ENCODE data around the gene DGKB. TPM values are rescaled to one million over a fixed set of nuclear protein-coding genes. Genes with fewer than 3 reads are reported as not detected.

The DGKB gene
- total and polyA plus RNA-seq, 2 experiments from 2014 or later, result 0.28 to 1.7 TPM

- Histone ChIP-seq H3K9me2 (replicated peaks; ENCODE audit: insufficient read depth) (no peaks in the 10 kb centered on the region), H3K9me3 (ENCODE audit: low read depth) (no peaks in the 10 kb centered on the region), H3K4me1 (ENCODE audit: insufficient read depth) (no peaks in the 10 kb centered on the region), H2AFZ (no peak overlapping the region), H3K4me3 (no peak overlapping the region), H4K20me1 (ENCODE audit: insufficient read depth, poor library complexity, severe bottlenecking) (no peaks in the 10 kb centered on the region), H3K79me2 (no peaks in the 10 kb centered on the region), H3K4me2 (no peak overlapping the region), H3K27ac (no peak overlapping the region), H3K27me3 (no peaks in the 10 kb centered on the region), H3K36me3 (replicated peaks; ENCODE audit: insufficient read depth, low read depth) (no peaks in the 10 kb centered on the region)
- no peak for DNase-seq (ENCODE audit: low spot score)
- TF ChIP-seq EZH2phosphoT487 (IDR thresholded peaks at IDR 0.05; ENCODE audit: low read depth, severe bottlenecking, unreplicated experiment) (no peak), CTCF (IDR thresholded peaks at IDR 0.05; ENCODE audit: poor library complexity) (no peak), EZH2 (IDR thresholded peaks at IDR 0.05; ENCODE audit: borderline replicate concordance) (no peak)
Observed at GRCh38 chr7:14606101-14606500, 296.4 kb downstream of the DGKB start.

- DNase-seq (ENCODE audit: low spot score), result no peak
- H3K9me3 ChIP-seq (ENCODE audit: low read depth), result no peaks in the 10 kb centered on the region
- no peak overlapping the region for H3K4me2 ChIP-seq
- TF ChIP-seq EZH2phosphoT487 (IDR thresholded peaks at IDR 0.05; ENCODE audit: low read depth, severe bottlenecking, unreplicated experiment), result no peak
- no peak for TF ChIP-seq EZH2 (IDR thresholded peaks at IDR 0.05; ENCODE audit: borderline replicate concordance)
- no peak for TF ChIP-seq CTCF (IDR thresholded peaks at IDR 0.05; ENCODE audit: poor library complexity)
- no peaks in the 10 kb centered on the region for H3K9me2 ChIP-seq (replicated peaks; ENCODE audit: insufficient read depth)
- no peaks in the 10 kb centered on the region for H3K4me1 ChIP-seq (ENCODE audit: insufficient read depth)
- no peaks in the 10 kb centered on the region for H4K20me1 ChIP-seq (ENCODE audit: insufficient read depth, poor library complexity, severe bottlenecking)
- no peaks in the 10 kb centered on the region for H3K27me3 ChIP-seq
- H3K36me3 ChIP-seq (replicated peaks; ENCODE audit: insufficient read depth, low read depth), result no peaks in the 10 kb centered on the region
- no peak overlapping the region for H3K4me3 ChIP-seq
- H3K27ac ChIP-seq, result no peak overlapping the region
- WGBS (ENCODE audit: low lambda C conversion rate, missing lambda C conversion rate), result 47% methylated on average over 2 of the region's 2 CpGs
- H3K79me2 ChIP-seq, result no peaks in the 10 kb centered on the region
- no peak overlapping the region for H2AFZ ChIP-seq
Observed at GRCh38 chr7:14604606-14605005, 297.9 kb downstream of the DGKB start.

- no peak overlapping the region for H3K4me2 ChIP-seq
- TF ChIP-seq EZH2phosphoT487 (IDR thresholded peaks at IDR 0.05; ENCODE audit: low read depth, severe bottlenecking, unreplicated experiment), result no peak
- H2AFZ ChIP-seq, result no peak overlapping the region
- H3K4me3 ChIP-seq, result no peak overlapping the region
- no peaks in the 10 kb centered on the region for H4K20me1 ChIP-seq (ENCODE audit: insufficient read depth, poor library complexity, severe bottlenecking)
- no peaks in the 10 kb centered on the region for H3K79me2 ChIP-seq
- no peaks in the 10 kb centered on the region for H3K9me2 ChIP-seq (replicated peaks; ENCODE audit: insufficient read depth)
- H3K27ac ChIP-seq, result no peak overlapping the region
- no peaks in the 10 kb centered on the region for H3K36me3 ChIP-seq (replicated peaks; ENCODE audit: insufficient read depth, low read depth)
- no peaks in the 10 kb centered on the region for H3K27me3 ChIP-seq
- 93% methylated on average over 1 of the region's 1 CpG for whole genome bisulfite sequencing (ENCODE audit: low lambda C conversion rate, missing lambda C conversion rate)
- DNase-seq (ENCODE audit: low spot score), result no peak
- H3K9me3 ChIP-seq (ENCODE audit: low read depth), result no peaks in the 10 kb centered on the region
- no peaks in the 10 kb centered on the region for H3K4me1 ChIP-seq (ENCODE audit: insufficient read depth)
Observed at GRCh38 chr7:14602851-14603250, 299.7 kb downstream of the DGKB start.

GRCh38 chr7:14600766-14601367 is 301.7 kb downstream of the DGKB start:
- no peak overlapping the region for H3K4me3 ChIP-seq
- no peaks in the 10 kb centered on the region for H3K9me3 ChIP-seq (ENCODE audit: low read depth)
- no peak for DNase-seq (ENCODE audit: low spot score)
- no peaks in the 10 kb centered on the region for H4K20me1 ChIP-seq (ENCODE audit: insufficient read depth, poor library complexity, severe bottlenecking)
- no peaks in the 10 kb centered on the region for H3K27me3 ChIP-seq
- TF ChIP-seq EZH2phosphoT487 (IDR thresholded peaks at IDR 0.05; ENCODE audit: low read depth, severe bottlenecking, unreplicated experiment) (no peak), EZH2 (IDR thresholded peaks at IDR 0.05; ENCODE audit: borderline replicate concordance) (no peak), CTCF (IDR thresholded peaks at IDR 0.05; ENCODE audit: poor library complexity) (no peak)
- H3K36me3 ChIP-seq (replicated peaks; ENCODE audit: insufficient read depth, low read depth), result no peaks in the 10 kb centered on the region
- no peak overlapping the region for H2AFZ ChIP-seq
- no peak overlapping the region for H3K27ac ChIP-seq
- H3K4me1 ChIP-seq (ENCODE audit: insufficient read depth), result no peaks in the 10 kb centered on the region
- no peaks in the 10 kb centered on the region for H3K79me2 ChIP-seq
- WGBS (ENCODE audit: low lambda C conversion rate, missing lambda C conversion rate), result 94% methylated on average over 2 of the region's 2 CpGs
- H3K9me2 ChIP-seq (replicated peaks; ENCODE audit: insufficient read depth), result no peaks in the 10 kb centered on the region
- no peak overlapping the region for H3K4me2 ChIP-seq
